Ovary (tissue), 3 donors: ENCODE data around the gene ZNHIT1.

Experiments
- EP300 ChIP-seq: sonication (generic); formaldehyde crosslinking; IDR thresholded peaks from one replicate; pipeline ENCODE4 v1.6.1; 2017; ENCODE audit warnings: antibody characterized with exemption
- POLR2A ChIP-seq: fragments of 450-650 bp; IDR thresholded peaks from one replicate; pipeline ENCODE4 v1.6.1; 2017; ENCODE audit warnings: antibody characterized with exemption, mild to moderate bottlenecking, moderate library complexity
- TF ChIP-seq, protein P1 (sequence below), 3 donors: fragments of 450-650 bp in 2 of 3; fragments of 200-600 bp in 1 of 3; IDR thresholded peaks; one replicate each; pipeline versions ENCODE4 v1.5.1 to v1.8.0; 2016 to 2022; ENCODE audit warnings: antibody characterized with exemption in 3 of 3, mild to moderate bottlenecking in 1 of 3
- donor health status: DM: no; HTN: no; CAD: no.

- no peak for TF ChIP-seq EP300
- no peak for TF ChIP-seq POLR2A
- TF ChIP-seq, protein P1, sequence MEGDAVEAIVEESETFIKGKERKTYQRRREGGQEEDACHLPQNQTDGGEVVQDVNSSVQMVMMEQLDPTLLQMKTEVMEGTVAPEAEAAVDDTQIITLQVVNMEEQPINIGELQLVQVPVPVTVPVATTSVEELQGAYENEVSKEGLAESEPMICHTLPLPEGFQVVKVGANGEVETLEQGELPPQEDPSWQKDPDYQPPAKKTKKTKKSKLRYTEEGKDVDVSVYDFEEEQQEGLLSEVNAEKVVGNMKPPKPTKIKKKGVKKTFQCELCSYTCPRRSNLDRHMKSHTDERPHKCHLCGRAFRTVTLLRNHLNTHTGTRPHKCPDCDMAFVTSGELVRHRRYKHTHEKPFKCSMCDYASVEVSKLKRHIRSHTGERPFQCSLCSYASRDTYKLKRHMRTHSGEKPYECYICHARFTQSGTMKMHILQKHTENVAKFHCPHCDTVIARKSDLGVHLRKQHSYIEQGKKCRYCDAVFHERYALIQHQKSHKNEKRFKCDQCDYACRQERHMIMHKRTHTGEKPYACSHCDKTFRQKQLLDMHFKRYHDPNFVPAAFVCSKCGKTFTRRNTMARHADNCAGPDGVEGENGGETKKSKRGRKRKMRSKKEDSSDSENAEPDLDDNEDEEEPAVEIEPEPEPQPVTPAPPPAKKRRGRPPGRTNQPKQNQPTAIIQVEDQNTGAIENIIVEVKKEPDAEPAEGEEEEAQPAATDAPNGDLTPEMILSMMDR (IDR thresholded peaks at IDR 0.05): no peak
Measured at GRCh38 chr7:101218236-101219125, 516 bp downstream of the ZNHIT1 start.
